Colonic mucosa (tissue), 4 donors: ENCODE results near the gene DNAJA3. TPM values are rescaled to one million over a fixed set of nuclear protein-coding genes. Genes with fewer than 3 reads are reported as not detected.

ENCODE experiments used
- DNase-seq: peaks from one replicate; pipeline ENCODE4 v3.0.0-alpha.2; 2020
- H3K27ac ChIP-seq: fragments of 200-600 bp; one replicate; pipeline ENCODE4 v1.8.0; 2021
- H3K27me3 ChIP-seq: fragments of 200-600 bp; one replicate; pipeline ENCODE4 v1.8.0; 2021
- H3K36me3 ChIP-seq: fragments of 200-600 bp; one replicate; pipeline ENCODE4 v1.8.0; 2021
- H3K4me1 ChIP-seq: fragments of 200-600 bp; one replicate; pipeline ENCODE4 v1.8.0; 2021; ENCODE audit warnings: mild to moderate bottlenecking
- H3K4me3 ChIP-seq: fragments of 200-600 bp; one replicate; pipeline ENCODE4 v1.8.0; 2021
- H3K9ac ChIP-seq, 2 donors: one replicate each; pipeline ENCODE4 v1.7.0; 2013; ENCODE audit warnings: control low read depth in 2 of 2, low read depth in 2 of 2, low read length in 2 of 2
- H3K9me3 ChIP-seq: fragments of 200-600 bp; one replicate; pipeline ENCODE4 v1.8.0; 2021
- intact Hi-C: fragments of 100-400 bp; cut with DNase I; formaldehyde crosslinking; loops from one replicate; pipeline ENCODE4 v1.14.1; 2022
- total RNA-seq, 2 donors: library from RNA; stranded (reverse); fragmentation: NEBNext Ultra II Directional in 1 of 2; extraction: Animal tissue kit (Norgen Biotek cat#: 25700) in 1 of 2; gene quantifications; one replicate each; pipeline ENCODE4 v1.2.1, GENCODE V29; 2021
- TF ChIP-seq, protein P1 (sequence below): fragments of 200-600 bp; IDR thresholded peaks from one replicate; pipeline ENCODE4 v1.8.0; 2022; ENCODE audit warnings: antibody characterized with exemption, mild to moderate bottlenecking
- donor health status: healthy.
- donor health status: DM: no; HTN: no; CAD: no.
- donor health status: DM: no; HTN: no; CAD: no.

Gene DNAJA3
- total RNA-seq, 2 donors from 2014 or later: 48.3 to 76.1 TPM

DNA sequence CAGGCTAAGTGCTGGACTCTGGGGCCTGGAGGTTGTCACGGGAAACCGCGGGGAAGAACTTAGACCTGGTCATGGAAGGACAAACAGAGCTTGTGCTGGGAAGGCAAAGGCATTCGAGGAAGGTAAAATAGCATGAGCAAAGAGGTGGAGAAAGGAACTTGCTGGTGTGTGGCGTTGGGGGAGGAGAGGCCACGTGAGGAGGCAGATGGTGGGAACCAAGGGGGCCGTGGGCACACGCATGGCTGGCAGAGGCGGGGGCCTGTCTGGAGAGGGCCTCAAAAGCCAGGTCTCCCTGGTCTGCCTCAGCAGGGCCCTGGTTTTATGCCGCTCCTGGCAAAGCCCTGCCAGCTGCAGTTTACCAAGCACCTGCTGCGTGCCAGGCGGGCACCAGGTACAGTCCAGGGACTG, 24.6 kb upstream of the DNAJA3 start:
- intact Hi-C loops: no loop called here
- Histone ChIP-seq H3K4me3 (no peak overlapping the region), H3K27me3 (no peaks in the 10 kb centered on the region), H3K36me3 (no peaks in the 10 kb centered on the region), H3K9me3 (no peaks in the 10 kb centered on the region), H3K4me1 (peaks cover 4% of the 10 kb centered on the region), H3K27ac (no peak overlapping the region), H3K9ac (no peak overlapping the region)
- no peak for DNase-seq
- TF ChIP-seq, protein P1, sequence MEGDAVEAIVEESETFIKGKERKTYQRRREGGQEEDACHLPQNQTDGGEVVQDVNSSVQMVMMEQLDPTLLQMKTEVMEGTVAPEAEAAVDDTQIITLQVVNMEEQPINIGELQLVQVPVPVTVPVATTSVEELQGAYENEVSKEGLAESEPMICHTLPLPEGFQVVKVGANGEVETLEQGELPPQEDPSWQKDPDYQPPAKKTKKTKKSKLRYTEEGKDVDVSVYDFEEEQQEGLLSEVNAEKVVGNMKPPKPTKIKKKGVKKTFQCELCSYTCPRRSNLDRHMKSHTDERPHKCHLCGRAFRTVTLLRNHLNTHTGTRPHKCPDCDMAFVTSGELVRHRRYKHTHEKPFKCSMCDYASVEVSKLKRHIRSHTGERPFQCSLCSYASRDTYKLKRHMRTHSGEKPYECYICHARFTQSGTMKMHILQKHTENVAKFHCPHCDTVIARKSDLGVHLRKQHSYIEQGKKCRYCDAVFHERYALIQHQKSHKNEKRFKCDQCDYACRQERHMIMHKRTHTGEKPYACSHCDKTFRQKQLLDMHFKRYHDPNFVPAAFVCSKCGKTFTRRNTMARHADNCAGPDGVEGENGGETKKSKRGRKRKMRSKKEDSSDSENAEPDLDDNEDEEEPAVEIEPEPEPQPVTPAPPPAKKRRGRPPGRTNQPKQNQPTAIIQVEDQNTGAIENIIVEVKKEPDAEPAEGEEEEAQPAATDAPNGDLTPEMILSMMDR: no peak

DNA sequence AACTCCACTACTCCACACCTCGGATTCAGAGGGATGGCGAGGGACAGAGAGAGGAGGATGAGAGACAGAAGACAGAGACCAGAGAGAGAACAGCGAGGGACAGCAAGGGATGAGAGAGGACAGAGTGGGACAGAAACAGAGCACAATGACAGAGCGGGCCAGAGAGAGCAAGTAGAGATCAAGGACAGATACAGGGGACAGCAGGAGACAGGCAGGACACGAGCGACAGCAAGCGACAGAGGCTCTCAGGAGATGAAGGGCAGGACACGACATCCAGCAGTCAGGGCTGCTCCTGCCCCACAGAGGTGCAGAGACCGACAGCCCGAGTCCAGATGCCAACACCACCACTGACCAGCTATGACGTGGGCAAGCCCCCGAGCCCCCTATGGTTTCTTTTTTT, 24.2 kb upstream of the DNAJA3 start:
- H3K9me3 ChIP-seq: no peaks in the 10 kb centered on the region
- H3K27ac ChIP-seq: no peak overlapping the region
- intact Hi-C loops: no loop called here
- H3K27me3 ChIP-seq: no peaks in the 10 kb centered on the region
- H3K36me3 ChIP-seq: no peaks in the 10 kb centered on the region
- TF ChIP-seq, protein P1: no peak
- no peak overlapping the region for H3K4me3 ChIP-seq
- H3K4me1 ChIP-seq: peaks cover 4% of the 10 kb centered on the region
- no peak overlapping the region for H3K9ac ChIP-seq
- no peak for DNase-seq

DNA sequence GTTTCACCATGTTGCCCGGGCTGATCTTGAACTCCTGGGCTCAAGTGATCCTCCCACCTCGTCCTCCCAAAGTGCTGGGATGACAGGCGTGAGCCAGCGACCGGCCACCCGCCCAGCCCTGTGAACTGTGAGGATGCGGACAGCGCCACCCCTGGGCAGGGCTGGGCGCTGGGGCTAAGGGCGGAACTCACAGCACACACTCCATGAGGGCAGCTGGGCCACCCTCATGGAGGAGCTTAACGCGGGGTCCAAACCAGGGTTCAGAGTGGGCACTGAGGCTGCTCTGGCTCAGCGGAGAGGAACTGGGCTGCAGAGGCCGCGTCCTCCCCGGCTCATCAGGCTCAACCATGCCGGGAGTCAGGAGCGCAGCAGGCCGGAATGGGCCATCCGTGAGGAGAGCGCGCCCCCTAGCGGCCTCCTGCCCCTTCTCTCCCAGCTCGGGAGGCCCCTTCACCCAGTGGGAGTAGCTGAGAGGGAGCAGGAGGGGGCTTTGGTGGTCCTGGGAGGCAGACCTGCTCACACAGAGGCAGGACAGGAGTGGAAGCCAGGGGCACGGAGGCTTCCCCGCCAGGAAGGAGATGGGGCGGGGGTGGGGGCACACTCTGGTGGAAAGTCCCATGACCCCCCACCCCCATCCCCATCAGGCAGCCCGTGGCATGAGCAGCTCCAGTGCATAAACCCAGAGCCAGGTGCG, 23.1 kb upstream of the DNAJA3 start:
- Histone ChIP-seq H3K27me3 (no peaks in the 10 kb centered on the region), H3K9ac (no peak overlapping the region), H3K4me1 (peaks cover 4% of the 10 kb centered on the region), H3K4me3 (no peak overlapping the region), H3K36me3 (no peaks in the 10 kb centered on the region), H3K9me3 (no peaks in the 10 kb centered on the region), H3K27ac (no peak overlapping the region)
- intact Hi-C loops: loop anchor here (1.0 kb wide), 1 partner anchor 43 kb away; no protein-coding TSS in a partner anchor
- peak; percentile 82 for DNase-seq
- TF ChIP-seq, protein P1: peak; percentile 95

DNA sequence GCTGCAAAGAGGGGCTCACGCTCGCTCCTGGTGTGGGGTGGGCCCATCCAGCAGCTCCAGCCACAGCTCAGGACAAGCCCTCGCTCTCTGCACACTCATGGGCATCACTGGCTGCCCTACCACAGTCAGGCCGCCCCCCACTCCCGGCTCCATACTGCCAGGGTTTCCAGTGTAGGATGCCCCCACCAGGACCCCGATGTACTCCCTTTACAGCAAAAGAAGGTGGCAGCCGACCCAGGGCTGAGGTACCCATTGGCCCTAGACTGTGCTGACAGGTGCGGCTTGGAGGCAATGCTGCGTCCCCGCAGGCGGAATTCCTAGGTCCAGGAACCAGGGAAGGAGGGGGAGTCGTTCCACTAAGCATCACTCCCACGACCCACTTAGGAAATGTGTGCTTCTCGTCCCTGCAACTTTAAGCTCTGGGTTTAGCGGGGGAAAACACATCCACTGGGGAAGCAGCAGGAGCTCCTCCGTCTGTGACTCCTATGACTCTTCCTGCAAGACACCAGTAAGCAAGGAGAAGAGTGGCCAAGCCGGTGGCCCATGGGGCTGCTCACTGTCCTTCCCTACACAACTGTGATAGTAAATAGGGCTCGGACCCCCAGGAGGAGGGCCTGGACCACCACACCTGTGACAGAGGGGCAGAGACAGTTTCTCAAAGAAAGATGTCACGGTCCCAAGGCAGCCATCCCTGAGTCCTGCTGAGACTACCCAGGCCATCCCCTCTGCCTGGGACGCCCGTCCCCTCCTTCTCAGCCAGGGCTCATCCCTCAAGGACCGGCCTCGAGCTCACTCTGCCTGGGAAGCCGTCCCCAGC, 22.3 kb upstream of the DNAJA3 start:
- Histone ChIP-seq H3K9me3 (no peaks in the 10 kb centered on the region), H3K36me3 (no peaks in the 10 kb centered on the region), H3K27ac (no peak overlapping the region), H3K9ac (no peak overlapping the region), H3K4me1 (peaks cover 4% of the 10 kb centered on the region), H3K4me3 (no peak overlapping the region), H3K27me3 (no peaks in the 10 kb centered on the region)
- DNase-seq: no peak
- TF ChIP-seq, protein P1: no peak
- intact Hi-C loops: no loop called here

DNA sequence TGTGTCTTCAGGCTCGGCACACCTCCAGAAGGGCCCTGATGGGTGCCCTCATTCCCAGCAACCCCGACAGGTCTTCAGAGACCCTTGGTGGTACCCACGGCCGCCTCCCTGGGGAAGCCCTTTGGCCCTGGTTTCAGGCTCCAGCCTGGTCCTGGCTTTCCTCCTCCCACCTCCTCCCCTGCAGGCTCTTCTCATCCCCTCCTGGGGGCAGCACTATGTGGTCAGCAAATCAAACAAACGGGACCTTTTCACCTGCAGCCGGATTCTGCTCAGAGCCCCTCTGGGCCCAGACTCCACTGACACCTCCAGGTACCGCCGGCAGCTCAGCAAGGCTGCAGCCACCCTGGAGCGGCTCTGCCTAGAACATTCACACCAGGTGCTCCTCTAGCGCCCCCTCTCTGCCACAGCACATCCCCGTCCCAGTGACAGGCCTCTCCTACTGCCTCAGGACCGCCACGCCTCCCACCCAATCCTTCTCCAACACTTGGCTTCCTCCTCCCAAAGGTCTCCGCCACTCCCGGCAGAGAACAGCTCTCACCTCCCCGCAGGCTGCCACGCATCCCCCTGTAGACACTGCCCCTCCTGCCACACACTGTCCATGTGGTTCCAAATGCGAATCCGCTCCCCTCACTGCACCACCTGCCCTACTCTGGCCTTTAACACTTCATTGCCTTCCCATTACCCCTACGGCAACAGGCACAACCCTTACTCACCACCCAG, 21.3 kb upstream of the DNAJA3 start:
- intact Hi-C loops: no loop called here
- no peak overlapping the region for H3K9ac ChIP-seq
- TF ChIP-seq, protein P1: peak; percentile 45
- no peaks in the 10 kb centered on the region for H3K9me3 ChIP-seq
- no peak overlapping the region for H3K27ac ChIP-seq
- H3K27me3 ChIP-seq: no peaks in the 10 kb centered on the region
- H3K4me1 ChIP-seq: peaks cover 4% of the 10 kb centered on the region
- H3K36me3 ChIP-seq: no peaks in the 10 kb centered on the region
- no peak overlapping the region for H3K4me3 ChIP-seq
- peak; percentile 36 for DNase-seq
